HG03066 (cell line): ENCODE results near the gene SLC36A4.
"Not testable (repeated sequence)": the region's sequence is repeated elsewhere in the genome, so short reads cannot be mapped to it uniquely, and the experiment has no call there.

ENCODE experiments used
- ATAC-seq: cut with Tn5 transposase; IDR thresholded peaks from one replicate; pipeline ENCODE4 v1.9.1; 2021; ENCODE audit warnings: low read depth; ENCODE audit not compliant: unreplicated experiment

Gene SLC36A4

GRCh38 chr11:93197380-93198214, at the start of gene SLC36A4:
Gene SLC36A4 (minus strand): TSS chr11:93197991. CDS start chr11:93197832, 159 bp downstream.
- ATAC-seq, result peak; percentile 86

GRCh38 chr11:93246790-93247189, 49.0 kb upstream of the SLC36A4 start:
- not testable (repeated sequence) for ATAC-seq

- ATAC-seq, result no peak
These were observed 46.2 kb upstream of the SLC36A4 start for GRCh38 chr11:93244018-93244417.

- no peak for ATAC-seq
These were observed 42.2 kb upstream of the SLC36A4 start for GRCh38 chr11:93239966-93240365.

- no peak for ATAC-seq
These were observed 41.2 kb upstream of the SLC36A4 start for GRCh38 chr11:93238956-93239355.

- peak; percentile 59 for ATAC-seq
These were observed 39.2 kb upstream of the SLC36A4 start for GRCh38 chr11:93236741-93237675.

GRCh38 chr11:93234602-93235207, 36.9 kb upstream of the SLC36A4 start:
- peak; percentile 97 for ATAC-seq

- ATAC-seq, result no peak
These were observed 32.1 kb upstream of the SLC36A4 start for GRCh38 chr11:93229876-93230275.

GRCh38 chr11:93225662-93226061, 27.9 kb upstream of the SLC36A4 start:
- no peak for ATAC-seq

GRCh38 chr11:93221539-93221938, 23.7 kb upstream of the SLC36A4 start:
- no peak for ATAC-seq

- ATAC-seq, result no peak
These were observed 22.3 kb upstream of the SLC36A4 start for GRCh38 chr11:93220078-93220477.

- ATAC-seq, result no peak
These were observed 21.6 kb upstream of the SLC36A4 start for GRCh38 chr11:93219440-93219839.

- no peak for ATAC-seq
These were observed 18.8 kb upstream of the SLC36A4 start for GRCh38 chr11:93216511-93217101.

- ATAC-seq, result no peak
These were observed 15.8 kb upstream of the SLC36A4 start for GRCh38 chr11:93213622-93214021.

GRCh38 chr11:93212094-93212493, 14.3 kb upstream of the SLC36A4 start:
- ATAC-seq, result no peak

- no peak for ATAC-seq
These were observed 11.7 kb upstream of the SLC36A4 start for GRCh38 chr11:93209466-93209865.

- no peak for ATAC-seq
These were observed 11.0 kb upstream of the SLC36A4 start for GRCh38 chr11:93208663-93209270.

- ATAC-seq, result no peak
These were observed 1.8 kb upstream of the SLC36A4 start for GRCh38 chr11:93199616-93200015.

- no peak for ATAC-seq
These were observed 539 bp upstream of the SLC36A4 start for GRCh38 chr11:93198215-93198845.
